ENCODE results near the gene BACH2. TPM values are rescaled to one million over a fixed set of nuclear protein-coding genes. Genes with fewer than 3 reads are reported as not detected.

The BACH2 gene
- total and polyA plus RNA-seq, 10 of the 15 experiments (the other 5 are each of a cell fraction or from before 2014, with no cell fraction given), result 0.03 to 0.28 (median 0.04) TPM; not detected in 3

DNA sequence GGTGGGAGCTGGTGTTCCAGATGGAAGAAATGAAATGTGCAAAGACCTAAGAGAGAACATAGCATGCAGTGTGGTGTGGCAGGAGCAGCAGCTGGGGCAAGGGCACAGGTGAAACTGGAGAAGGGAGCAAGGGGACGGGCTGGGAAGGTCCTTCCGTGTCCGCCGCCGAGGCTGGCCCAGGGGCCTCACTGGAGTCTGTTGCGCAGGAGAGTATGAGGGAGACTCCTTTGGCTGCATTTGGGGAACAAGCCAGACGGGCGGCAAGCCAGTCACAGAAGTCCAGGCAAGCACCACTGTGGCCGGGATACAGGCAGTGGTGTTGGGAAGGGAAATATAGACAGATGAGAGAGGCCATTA, 324.6 kb downstream of the BACH2 start:
- RAD21 ChIA-PET (ENCODE audit: unreplicated experiment), result interaction anchor here (1.0 kb wide), 1 partner anchor 507 kb away, joined by 3 read pairs; no protein-coding TSS in a partner anchor
- SMC1A ChIA-PET (ENCODE audit: uncharacterized antibody, unreplicated experiment), result interaction anchor here (1.0 kb wide), 1 partner anchor 206 kb away, joined by 3 read pairs; no protein-coding TSS in a partner anchor
- no peaks in the 10 kb centered on the region for H4K20me1 ChIP-seq (ENCODE audit: control insufficient read depth, insufficient read depth)
- H3K79me2 ChIP-seq (ENCODE audit: control insufficient read depth, insufficient read depth, low read length), result no peaks in the 10 kb centered on the region
- H3K4me2 ChIP-seq (ENCODE audit: control insufficient read depth, insufficient read depth), result no peak overlapping the region
- no peak overlapping the region for H3K27ac ChIP-seq (ENCODE audit: control insufficient read depth, insufficient read depth)
- no peak overlapping the region for H2AFZ ChIP-seq (ENCODE audit: control insufficient read depth, low read depth, low read length)
- CTCF ChIA-PET, result interaction anchor here (1.1 to 2.2 kb wide), 2 partner anchors 507 to 509 kb away, joined by 3 to 6 read pairs; no protein-coding TSS in a partner anchor
- H3K9me3 ChIP-seq (replicated peaks; ENCODE audit: control insufficient read depth, insufficient read depth, low read length), result no peaks in the 10 kb centered on the region
- H3K9ac ChIP-seq (ENCODE audit: control insufficient read depth, insufficient read depth, low read length), result no peak overlapping the region
- POLR2A ChIA-PET, result no interaction called here
- ATAC-seq, result no peak
- TF ChIP-seq SIX5 (IDR thresholded peaks at IDR 0.05; ENCODE audit: low read depth, low read length, severe bottlenecking) (no peak), LARP7 (IDR thresholded peaks at IDR 0.05) (no peak), CEBPB (IDR thresholded peaks at IDR 0.05; ENCODE audit: borderline replicate concordance in 1 of 2, low read depth in 2 of 2, low read length in 2 of 2) (no peak), CHD1 (IDR thresholded peaks at IDR 0.05; ENCODE audit: low read depth, low read length) (no peak), NR2C1 (IDR thresholded peaks at IDR 0.05) (no peak), BACH1 (IDR thresholded peaks at IDR 0.05; ENCODE audit: borderline replicate concordance) (no peak), NFYB (IDR thresholded peaks at IDR 0.05; ENCODE audit: insufficient read depth, low read depth, low read length) (no peak), SRF (IDR thresholded peaks at IDR 0.05; ENCODE audit: low read depth in 2 of 2, low read length in 2 of 2) (no peak), SMAD5 (IDR thresholded peaks at IDR 0.05; ENCODE audit: low read depth) (no peak), FOXK2 (IDR thresholded peaks at IDR 0.05) (no peak), ZNF24 (IDR thresholded peaks at IDR 0.05) (no peak), ZZZ3 (IDR thresholded peaks at IDR 0.05; ENCODE audit: control insufficient read depth, insufficient read length, low read depth) (no peak), FOS (IDR thresholded peaks at IDR 0.05; ENCODE audit: borderline replicate concordance, extremely low read depth, insufficient read length) (no peak), RCOR1 (conservative IDR thresholded peaks at IDR 0.05; ENCODE audit: low read depth, low read length) (no peak), POU2F2 (IDR thresholded peaks at IDR 0.05; ENCODE audit: borderline replicate concordance, low read depth, low read length) (no peak), CREM (IDR thresholded peaks at IDR 0.05; ENCODE audit: low read depth) (no peak), IKZF2 (IDR thresholded peaks at IDR 0.05) (no peak)
- TF ChIP-seq, protein P1, sequence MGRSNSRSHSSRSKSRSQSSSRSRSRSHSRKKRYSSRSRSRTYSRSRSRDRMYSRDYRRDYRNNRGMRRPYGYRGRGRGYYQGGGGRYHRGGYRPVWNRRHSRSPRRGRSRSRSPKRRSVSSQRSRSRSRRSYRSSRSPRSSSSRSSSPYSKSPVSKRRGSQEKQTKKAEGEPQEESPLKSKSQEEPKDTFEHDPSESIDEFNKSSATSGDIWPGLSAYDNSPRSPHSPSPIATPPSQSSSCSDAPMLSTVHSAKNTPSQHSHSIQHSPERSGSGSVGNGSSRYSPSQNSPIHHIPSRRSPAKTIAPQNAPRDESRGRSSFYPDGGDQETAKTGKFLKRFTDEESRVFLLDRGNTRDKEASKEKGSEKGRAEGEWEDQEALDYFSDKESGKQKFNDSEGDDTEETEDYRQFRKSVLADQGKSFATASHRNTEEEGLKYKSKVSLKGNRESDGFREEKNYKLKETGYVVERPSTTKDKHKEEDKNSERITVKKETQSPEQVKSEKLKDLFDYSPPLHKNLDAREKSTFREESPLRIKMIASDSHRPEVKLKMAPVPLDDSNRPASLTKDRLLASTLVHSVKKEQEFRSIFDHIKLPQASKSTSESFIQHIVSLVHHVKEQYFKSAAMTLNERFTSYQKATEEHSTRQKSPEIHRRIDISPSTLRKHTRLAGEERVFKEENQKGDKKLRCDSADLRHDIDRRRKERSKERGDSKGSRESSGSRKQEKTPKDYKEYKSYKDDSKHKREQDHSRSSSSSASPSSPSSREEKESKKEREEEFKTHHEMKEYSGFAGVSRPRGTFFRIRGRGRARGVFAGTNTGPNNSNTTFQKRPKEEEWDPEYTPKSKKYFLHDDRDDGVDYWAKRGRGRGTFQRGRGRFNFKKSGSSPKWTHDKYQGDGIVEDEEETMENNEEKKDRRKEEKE (IDR thresholded peaks at IDR 0.05), result no peak
- TF ChIP-seq, protein P2, sequence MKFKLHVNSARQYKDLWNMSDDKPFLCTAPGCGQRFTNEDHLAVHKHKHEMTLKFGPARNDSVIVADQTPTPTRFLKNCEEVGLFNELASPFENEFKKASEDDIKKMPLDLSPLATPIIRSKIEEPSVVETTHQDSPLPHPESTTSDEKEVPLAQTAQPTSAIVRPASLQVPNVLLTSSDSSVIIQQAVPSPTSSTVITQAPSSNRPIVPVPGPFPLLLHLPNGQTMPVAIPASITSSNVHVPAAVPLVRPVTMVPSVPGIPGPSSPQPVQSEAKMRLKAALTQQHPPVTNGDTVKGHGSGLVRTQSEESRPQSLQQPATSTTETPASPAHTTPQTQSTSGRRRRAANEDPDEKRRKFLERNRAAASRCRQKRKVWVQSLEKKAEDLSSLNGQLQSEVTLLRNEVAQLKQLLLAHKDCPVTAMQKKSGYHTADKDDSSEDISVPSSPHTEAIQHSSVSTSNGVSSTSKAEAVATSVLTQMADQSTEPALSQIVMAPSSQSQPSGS (IDR thresholded peaks at IDR 0.05; ENCODE audit: low read length), result no peak
- H3K27me3 ChIP-seq (replicated peaks in 1 of 2; ENCODE audit: control insufficient read depth in 2 of 2, insufficient read depth in 2 of 2, low read length in 1 of 2), result peaks cover 0 to 1% of the 10 kb centered on the region in 2 experiments
- intact Hi-C loops (cut with micrococcal nuclease; ENCODE audit: unreplicated experiment), result no loop called here
- no peak for DNase-seq (ENCODE audit: low read depth, low spot score)
- no TSS peak for BruUV-seq (replicated peaks)
- FAIRE-seq, result no peak
- no peak overlapping the region for H3K4me3 ChIP-seq
- no peaks in the 10 kb centered on the region for H3K36me3 ChIP-seq (ENCODE audit: control insufficient read depth in 2 of 2, insufficient read depth in 2 of 2, low read length in 1 of 2)
- WGBS (ENCODE audit: insufficient coverage, insufficient replicate concordance, low lambda C conversion rate, missing lambda C conversion rate), result 71% methylated on average over 9 of the region's 9 CpGs
- H3K4me1 ChIP-seq (ENCODE audit: control insufficient read depth, insufficient read depth, low read length), result no peaks in the 10 kb centered on the region
- in situ Hi-C loops (cut with MboI), result no loop called here
